T-helper 22 cell (primary cell): ENCODE results near the gene CLDN7.
A peak's percentile ranks its signal among the peaks of the same experiment; 100 is the strongest.

Experiments
- DNase-seq: peaks from one replicate; pipeline ENCODE4 v3.0.0-alpha.2; 2020; ENCODE audit warnings: low read depth

CLDN7 gene

GRCh38 chr17:7262192-7262934 lies at the start of gene CLDN7:
Gene CLDN7, minus strand, starts transcription at chr17:7262478. Its CDS starts 435 bp downstream, at chr17:7262043.
- DNase-seq, result no peak

GRCh38 chr17:7311110-7311705 lies 48.9 kb upstream of the CLDN7 start:
- no peak for DNase-seq

GRCh38 chr17:7309628-7310027 lies 47.4 kb upstream of the CLDN7 start:
- no peak for DNase-seq

GRCh38 chr17:7308625-7309433 lies 46.6 kb upstream of the CLDN7 start:
- DNase-seq, result peak; percentile 91

GRCh38 chr17:7307686-7308624 lies 45.7 kb upstream of the CLDN7 start:
- DNase-seq, result peak; percentile 43

GRCh38 chr17:7306911-7307685 lies 44.8 kb upstream of the CLDN7 start, which contains the start of gene EIF5A:
Gene EIF5A, plus strand, starts transcription at chr17:7307628. Its CDS starts 2,008 bp downstream, at chr17:7309636.
- peak; percentile 100 for DNase-seq

GRCh38 chr17:7304179-7304578 lies 41.9 kb upstream of the CLDN7 start:
- DNase-seq, result no peak

- peak; percentile 30 for DNase-seq
These were observed 34.0 kb upstream of the CLDN7 start for GRCh38 chr17:7296189-7296861.

- no peak for DNase-seq
These were observed 33.2 kb upstream of the CLDN7 start for GRCh38 chr17:7295230-7296180.

GRCh38 chr17:7294614-7295153 lies 32.4 kb upstream of the CLDN7 start, which contains the start of gene YBX2:
Gene YBX2, minus strand, starts transcription at chr17:7294639. Its CDS starts 139 bp downstream, at chr17:7294500.
- DNase-seq, result peak; percentile 76

- DNase-seq, result peak; percentile 29
These were observed 31.7 kb upstream of the CLDN7 start for GRCh38 chr17:7293816-7294613.

- DNase-seq, result no peak
These were observed 30.9 kb upstream of the CLDN7 start for GRCh38 chr17:7293159-7293558.

GRCh38 chr17:7292729-7293128 lies 30.5 kb upstream of the CLDN7 start:
- DNase-seq, result no peak

GRCh38 chr17:7292194-7292593 lies 29.9 kb upstream of the CLDN7 start:
- DNase-seq, result no peak

- no peak for DNase-seq
These were observed 28.4 kb upstream of the CLDN7 start for GRCh38 chr17:7290685-7291084.

GRCh38 chr17:7290166-7290565 lies 27.9 kb upstream of the CLDN7 start:
- no peak for DNase-seq

GRCh38 chr17:7289256-7290032 lies 27.2 kb upstream of the CLDN7 start:
- no peak for DNase-seq
